SIG-M5 (cell line): ENCODE data around the gene LOXHD1.

Source experiments
- DNase-seq: peaks from one replicate; lab custom pipeline; 2025; lab: John Stamatoyannopoulos, UW

LOXHD1 gene

DNA sequence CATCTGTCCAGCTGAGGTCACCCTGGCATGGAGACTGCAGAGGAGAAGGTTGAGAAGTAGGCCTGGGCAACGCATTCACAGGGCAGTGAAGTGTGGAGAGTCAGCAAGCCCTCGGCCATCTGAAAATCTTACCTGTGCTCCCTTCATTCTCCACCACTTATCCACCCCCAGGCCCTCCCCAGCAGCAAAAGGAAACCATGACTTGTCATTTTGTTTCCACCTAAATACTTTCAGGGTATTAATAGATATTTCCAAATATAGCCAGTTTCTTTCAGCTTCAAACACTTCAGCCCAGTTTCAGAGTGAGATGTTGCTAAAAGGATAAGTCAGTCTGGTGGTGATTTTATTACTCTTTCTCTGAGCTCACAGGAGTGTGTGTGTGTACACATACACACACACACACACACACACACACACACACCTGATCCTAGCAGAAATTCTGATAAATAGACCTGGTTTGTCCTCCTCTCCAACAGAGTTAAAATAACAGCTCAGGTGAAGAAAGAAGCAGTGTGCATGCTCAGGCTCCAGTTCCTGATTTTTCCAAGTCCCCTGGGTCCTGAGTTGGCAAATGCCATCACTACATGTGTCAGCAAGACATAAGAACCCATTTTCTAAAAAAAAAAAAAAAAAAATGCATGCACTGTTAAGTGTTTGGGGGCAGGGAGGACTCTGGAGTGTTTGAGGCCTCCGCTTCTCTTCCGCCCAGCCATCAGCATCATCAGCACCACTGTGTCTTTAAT lies 82.8 kb downstream of the LOXHD1 start:
- DNase-seq: no peak

DNA sequence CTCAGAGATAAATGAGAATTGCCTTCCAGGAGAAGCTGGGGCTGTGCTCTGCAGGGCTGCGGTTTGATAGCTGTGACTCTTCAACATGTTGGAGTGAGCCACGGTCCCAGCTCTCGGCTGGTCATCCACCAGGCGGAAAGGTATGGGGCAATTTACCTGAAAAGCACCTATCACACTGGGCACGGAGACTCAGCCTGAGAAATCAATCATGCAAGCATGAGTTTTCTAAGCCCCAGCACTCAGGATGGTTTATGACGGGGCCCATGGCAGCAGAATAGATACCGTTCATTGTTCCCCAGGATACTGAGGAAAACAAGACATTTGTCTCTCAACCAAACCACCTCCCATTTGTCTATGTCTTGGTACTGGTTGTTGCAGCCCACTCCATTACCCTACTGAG lies 83.9 kb downstream of the LOXHD1 start:
- no peak for DNase-seq

GRCh38 chr18:46571756-46572155 lies 85.3 kb downstream of the LOXHD1 start:
- no peak for DNase-seq

DNA sequence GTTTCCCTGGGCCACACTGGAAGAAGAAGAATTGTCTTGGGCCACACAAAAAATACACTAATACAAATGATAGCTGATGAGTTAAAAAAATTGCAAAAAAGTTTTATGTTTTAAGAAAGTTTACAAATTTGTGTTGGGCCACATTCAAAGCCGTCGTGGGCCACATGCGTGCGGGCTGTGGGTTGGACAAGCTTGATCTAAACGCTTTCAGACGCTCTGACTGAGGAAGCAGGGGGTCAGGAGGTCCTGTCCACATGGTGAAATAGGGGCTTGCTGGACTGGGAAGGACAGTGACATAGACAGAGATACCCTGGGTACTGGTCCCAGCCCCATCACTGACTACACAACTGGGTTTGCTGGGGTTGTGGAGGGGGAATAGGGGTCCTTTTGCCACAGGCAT lies 86.4 kb downstream of the LOXHD1 start:
- no peak for DNase-seq

GRCh38 chr18:46570134-46570533 lies 86.9 kb downstream of the LOXHD1 start:
- DNase-seq: no peak

GRCh38 chr18:46569211-46569610 lies 87.8 kb downstream of the LOXHD1 start:
- DNase-seq: no peak

GRCh38 chr18:46567196-46567595 lies 89.8 kb downstream of the LOXHD1 start:
- DNase-seq: no peak

DNA sequence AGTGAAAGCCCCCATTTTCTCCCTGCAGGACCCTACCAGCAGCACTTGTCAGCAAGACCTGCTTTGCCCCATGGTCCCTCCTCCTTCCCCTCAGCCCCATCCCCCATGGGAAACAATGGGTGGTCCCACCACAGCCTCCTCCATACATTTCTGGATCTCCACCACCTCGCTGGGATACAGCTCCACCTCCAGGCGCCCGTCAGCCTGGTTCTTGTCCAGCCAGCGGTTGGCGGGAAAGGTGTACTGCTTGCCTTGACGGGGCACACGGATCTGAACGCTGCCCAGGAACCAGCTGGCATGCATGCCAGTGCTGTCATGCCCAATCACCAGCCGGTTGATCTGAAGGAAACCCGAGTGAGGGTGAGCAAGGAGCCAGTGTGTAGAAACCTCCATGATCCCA lies 90.9 kb downstream of the LOXHD1 start:
- DNase-seq: no peak

DNA sequence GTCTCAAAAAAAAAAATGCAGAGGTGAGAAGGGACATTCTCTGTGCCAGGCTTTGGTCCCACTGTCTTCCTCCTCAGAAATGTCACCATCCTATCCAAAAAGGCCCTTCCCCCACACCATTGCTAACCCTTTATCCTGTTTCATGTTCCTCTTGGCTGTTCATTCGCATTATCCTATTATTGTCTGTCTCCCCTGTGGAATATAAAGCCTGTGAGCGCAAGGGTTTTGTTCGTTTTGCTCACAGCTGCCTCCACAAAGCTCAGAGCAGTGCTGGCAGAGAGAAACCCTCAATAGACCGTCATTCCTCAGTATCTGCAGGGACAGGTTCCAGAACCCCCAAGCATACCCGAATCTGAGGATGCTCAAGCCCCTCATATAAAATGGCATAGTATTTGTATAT lies 91.8 kb downstream of the LOXHD1 start:
- DNase-seq: no peak

DNA sequence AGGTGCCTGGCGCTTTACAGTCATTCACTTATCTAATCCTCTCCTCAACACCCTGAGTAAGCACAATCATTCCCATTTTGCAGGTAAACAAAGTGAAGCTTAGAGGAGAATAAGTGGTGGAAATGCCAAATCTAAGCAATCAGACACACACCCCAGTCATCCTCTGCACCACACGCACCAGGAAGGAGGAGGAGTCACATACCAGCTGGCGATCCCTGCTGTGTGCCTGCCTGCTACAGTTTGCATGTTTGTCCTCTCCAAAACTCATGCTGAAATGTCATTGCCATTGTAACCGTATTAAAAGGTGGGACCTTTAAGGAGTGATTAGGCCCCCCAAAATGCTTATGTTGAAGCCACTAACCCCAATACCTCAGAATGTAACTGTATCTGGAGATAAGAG lies 93.7 kb downstream of the LOXHD1 start:
- no peak for DNase-seq

DNA sequence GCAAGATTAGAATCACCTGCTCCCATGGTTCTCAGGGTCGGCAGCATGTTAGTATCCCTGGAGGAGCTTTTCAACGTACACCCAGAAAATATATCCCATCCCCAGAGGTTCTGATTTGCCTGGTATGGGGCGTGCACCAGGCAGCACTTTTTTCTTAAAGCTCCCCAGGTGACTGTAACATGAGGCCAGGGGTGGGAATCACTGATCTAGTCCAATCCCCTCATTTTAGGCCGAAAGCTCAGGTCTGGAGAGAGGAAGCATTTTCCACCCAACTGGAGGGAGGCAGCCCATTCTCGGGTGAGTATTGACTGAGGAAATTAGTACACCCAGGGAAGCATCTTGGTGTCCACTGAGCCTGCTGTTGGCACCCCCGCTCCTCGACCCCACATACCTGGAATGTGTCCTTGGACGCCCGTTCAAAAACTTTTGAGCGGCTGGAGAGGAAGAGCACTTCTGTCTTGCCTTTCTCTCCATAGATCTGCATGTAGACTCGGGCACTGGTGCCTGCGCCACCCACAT lies 94.3 kb downstream of the LOXHD1 start:
- no peak for DNase-seq

- no peak for DNase-seq
Measured at GRCh38 chr18:46560671-46561045, 96.4 kb downstream of the LOXHD1 start.

DNA sequence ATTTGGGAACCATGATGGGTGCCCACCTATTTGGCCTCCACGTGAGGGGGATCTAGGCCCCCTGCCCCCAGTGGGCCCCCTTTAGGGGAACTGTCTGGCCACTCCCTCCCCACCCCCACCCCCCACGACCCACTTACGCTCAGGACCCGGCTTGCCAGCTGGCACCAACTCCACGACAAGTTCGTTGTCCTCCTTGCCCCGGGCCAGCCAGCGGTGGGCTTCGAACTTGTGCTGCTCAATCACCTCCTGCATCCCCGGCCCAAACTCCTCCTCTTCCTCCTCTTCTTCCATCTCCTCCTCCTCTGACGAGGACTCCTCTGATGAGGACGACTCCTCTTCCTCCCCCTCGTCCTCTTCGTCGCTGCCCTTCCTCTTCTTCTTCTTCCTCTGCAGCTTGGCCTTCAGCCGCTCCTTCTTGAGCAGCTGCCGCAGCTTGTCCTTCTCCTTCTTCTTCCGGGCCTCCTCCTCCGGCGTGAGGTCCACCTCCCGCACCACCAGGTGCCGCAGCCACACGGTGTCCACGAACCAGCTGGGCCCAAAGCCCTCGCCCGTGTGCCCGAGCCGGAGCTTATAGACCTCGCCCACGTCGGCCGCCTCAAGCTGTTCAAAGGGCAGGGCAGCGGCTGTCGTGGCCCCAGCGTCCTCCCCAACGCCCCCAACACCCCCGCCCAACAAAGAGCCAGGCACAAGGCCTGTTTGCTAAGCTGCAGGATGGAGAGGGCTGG lies 96.9 kb downstream of the LOXHD1 start:
- no peak for DNase-seq

- no peak for DNase-seq
Measured at GRCh38 chr18:46559296-46559695, 97.7 kb downstream of the LOXHD1 start.

GRCh38 chr18:46556590-46557206 lies 100.3 kb downstream of the LOXHD1 start:
- DNase-seq: no peak

- DNase-seq: no peak
Measured at GRCh38 chr18:46555724-46556123, 101.3 kb downstream of the LOXHD1 start.

- DNase-seq: no peak
Measured at GRCh38 chr18:46555213-46555612, 101.8 kb downstream of the LOXHD1 start.

- no peak for DNase-seq
Measured at GRCh38 chr18:46554406-46555080, 102.5 kb downstream of the LOXHD1 start.

DNA sequence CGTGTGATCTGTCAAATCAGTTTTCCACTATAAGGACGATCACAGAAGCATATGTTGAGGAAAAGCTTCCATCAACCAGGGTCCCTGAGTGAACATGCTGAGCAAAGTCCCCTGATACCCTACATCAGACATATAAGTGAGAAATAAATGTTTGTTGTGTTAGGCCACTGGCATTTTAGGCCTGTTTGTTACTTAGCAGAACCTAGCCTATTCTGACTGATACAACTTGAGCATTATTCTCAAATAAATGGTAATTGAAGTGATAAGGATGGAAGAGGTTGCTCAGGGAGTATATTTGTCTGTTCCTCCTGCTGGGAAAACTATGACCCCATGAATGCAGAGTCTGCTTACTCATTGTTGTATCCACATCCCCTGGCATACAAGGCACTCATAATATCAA lies 106.4 kb downstream of the LOXHD1 start:
- no peak for DNase-seq

DNA sequence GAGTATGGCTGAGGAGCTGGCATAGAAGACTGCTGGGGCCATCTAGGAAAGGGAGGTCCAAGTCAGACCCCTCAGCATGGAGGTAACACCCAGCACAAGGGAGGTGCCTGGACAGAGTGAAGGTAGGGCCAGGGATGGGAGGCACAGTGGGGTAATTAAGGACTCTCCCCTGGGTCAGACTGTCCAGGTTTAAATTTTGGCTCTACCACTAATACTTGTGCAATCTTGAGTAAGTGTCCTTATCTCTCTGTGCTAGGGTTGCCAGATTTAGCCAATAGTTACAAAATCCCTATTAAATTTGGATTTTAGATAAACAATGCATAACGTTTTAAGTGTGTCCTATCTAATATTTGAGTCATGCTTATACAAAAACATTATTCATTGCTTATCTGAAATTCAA lies 109.5 kb downstream of the LOXHD1 start:
- no peak for DNase-seq

- no peak for DNase-seq
Measured at GRCh38 chr18:46546111-46546640, 110.8 kb downstream of the LOXHD1 start.

DNA sequence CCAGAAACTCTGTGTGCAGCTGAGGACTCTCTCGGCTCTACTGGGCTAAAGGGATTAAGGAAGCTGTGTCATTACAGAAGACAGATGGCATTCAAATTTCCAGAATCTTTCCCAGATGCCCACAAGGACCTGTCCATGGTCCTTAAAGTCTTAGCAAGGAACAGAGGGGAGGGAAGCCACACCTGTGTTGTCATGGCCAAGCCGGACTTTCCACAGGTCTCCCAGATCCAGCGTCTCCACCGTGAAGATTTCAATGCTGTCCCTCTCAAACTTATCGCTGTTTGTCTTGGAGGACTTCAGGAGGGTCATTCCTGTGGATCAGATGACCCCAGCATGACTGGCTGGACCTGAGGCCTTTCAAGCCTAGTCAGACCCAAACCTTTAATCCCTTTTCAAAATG lies 114.5 kb downstream of the LOXHD1 start:
- DNase-seq: no peak
